Kidney tubule cell (primary cell): ENCODE measurements around the gene GABRD.
A peak's percentile ranks its signal among the peaks of the same experiment; 100 is the strongest.

Experiments used
- DNase-seq: peaks from one replicate; pipeline ENCODE4 v3.0.0-alpha.2; 2018; ENCODE audit warnings: low spot score

The GABRD gene

DNA sequence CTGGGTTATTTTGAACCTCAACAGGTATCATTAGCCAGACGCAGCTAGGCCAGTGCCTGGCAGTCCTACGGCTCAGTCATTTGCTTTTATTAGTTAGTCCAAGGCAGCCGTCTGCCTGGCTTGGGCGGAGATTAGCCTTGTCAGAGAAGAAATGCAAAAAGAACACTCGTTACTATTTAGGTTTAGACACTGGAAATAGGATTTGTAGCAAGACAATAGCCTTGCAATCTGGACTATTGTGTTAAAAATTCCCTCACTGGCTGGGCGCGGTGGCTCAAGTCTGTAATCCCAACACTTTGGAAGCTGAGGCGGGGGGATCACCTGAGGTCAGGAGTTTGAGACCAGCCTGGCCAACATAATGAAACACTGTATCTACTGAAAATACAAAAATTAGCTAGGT lies 20.1 kb downstream of the GABRD start:
- no peak for DNase-seq

DNA sequence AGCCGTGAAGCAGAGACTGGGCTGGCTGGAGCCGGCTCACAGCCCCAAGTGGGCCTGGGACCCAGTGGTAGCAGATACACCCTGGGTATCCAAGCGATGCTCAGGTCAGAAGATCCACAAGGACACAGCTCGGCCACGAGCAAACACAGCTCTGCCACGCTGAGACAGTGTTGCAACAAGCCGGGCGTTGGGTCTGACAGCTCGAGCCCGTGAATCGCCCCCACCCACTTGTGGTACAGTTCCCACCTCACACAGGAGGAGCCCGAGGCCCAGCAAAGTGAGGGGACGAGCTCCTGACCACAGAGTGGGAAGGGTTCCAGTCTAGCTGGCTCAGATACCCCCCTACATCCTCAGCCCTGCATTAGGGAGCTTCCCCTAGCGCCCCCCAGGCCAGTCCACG lies 22.2 kb downstream of the GABRD start:
- DNase-seq = no peak

DNA sequence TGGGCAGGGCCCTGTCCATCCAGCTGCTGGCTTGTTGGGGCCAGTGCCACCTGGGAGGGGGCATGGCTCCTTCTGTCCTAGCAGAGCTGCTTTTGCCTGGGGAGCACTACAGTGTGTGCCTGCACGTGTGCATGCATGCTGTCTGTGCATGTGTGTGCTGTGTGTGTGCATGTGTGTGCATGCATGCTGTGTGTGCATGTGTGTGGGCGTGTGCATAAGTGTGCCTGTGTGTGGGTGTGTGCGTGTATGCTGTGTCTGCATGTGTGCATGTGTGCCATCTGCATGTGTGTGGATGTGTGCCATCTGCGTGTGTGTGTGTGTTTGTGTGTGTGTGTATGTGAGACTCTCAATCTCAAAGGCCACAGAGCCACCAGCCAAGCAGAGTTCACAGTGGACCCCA lies 22.7 kb downstream of the GABRD start:
- no peak for DNase-seq

DNA sequence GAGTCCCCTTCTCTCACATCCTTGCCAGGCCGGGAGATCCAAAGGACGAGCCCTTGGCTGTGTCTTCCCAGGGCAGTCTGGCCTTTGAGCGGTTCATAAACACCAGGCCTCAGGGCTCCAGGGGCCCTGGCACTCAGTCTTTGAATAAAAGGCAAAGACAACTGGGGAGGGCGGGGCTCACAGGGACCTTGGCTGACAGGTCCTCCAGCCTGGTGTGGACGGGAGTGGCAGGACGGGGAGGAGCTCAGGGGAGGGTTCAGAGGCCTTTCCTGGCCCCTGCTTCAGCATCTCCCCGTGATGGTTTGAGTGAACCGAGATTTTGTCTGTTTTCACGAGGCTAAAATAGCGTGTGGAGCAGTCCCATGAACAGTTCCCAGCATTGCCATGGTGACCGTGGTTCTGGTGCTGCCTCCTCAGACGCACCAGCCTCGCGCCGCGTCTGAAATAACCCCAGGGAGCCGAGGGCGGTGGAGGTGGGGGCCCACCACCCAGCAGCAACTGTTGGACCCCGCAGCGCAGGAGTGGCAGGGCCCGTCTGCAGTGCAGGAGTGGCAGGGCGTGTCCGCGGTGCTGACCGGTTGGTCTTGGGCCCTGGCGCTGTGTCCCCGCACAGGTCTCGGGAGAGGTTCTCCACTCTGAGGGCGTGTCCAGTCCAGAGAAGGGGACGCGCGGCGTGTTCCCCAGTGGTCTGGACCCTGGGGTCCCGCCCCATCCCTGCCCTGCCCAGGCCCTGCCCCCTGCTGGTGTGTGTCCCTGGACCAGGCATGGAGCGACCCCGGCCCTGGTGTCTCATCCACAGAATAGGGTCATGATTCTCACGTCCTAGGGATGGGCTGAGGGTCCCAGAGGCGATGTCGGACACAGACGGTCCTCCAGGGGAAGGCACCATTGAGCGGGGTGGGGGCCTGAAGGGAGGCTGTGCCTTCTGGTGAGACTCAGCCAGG lies 24.0 kb downstream of the GABRD start:
- DNase-seq = no peak

DNA sequence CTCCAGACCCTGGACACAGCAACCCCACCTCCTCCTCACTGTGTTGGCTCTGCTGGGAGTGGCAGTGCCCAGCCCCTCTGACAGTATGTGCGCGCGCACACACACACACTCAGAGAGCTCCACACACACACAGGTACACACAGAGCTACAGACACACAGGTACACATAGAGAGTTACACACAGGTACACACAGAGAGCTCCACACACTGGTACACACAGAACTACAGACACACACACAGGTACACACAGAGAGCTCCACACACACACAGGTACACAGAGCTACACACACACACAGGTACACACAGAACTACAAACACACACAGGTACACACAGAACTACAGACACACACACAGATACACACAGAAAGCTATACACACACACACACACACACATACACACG lies 24.7 kb downstream of the GABRD start:
- DNase-seq = no peak

DNA sequence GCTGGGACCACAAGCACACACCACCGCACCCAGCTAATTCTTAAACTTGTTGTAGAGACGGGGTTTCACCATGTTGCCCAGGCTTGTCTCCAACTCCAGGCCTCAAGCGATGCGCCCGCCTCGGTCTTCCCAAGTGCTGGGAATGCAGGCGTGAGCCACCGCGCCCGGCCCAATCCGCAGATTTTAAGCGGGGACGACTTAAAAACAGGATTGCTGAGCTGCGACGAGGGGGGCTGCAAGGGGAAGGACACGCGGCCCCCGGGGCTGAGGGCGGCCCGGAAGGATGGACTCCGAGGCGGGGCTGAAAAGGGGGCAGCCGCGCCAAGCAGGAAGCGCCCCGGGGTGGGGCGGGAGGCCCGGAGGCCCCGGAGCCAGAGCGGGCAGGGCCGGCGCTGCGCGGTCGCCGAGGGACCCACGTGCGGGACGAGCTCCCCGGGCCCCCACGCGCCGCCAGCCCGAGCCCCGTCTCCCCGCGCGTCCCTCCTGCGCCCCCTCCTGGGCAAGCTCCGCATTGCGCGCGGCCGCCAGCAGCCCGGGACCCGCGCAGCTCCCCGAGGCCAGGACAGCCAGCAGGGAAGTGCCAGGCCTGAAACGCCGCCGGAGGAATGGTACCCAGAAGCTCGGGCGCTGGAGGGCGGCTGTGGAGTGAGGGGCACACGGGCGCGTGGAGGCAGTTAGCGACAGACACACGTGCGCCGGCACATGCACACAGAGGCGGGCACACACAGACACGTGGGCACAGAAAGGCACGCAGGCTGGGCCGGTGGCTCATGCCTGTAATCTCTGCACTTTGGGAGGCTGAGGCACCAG lies 25.6 kb downstream of the GABRD start:
- DNase-seq = peak; percentile 62

DNA sequence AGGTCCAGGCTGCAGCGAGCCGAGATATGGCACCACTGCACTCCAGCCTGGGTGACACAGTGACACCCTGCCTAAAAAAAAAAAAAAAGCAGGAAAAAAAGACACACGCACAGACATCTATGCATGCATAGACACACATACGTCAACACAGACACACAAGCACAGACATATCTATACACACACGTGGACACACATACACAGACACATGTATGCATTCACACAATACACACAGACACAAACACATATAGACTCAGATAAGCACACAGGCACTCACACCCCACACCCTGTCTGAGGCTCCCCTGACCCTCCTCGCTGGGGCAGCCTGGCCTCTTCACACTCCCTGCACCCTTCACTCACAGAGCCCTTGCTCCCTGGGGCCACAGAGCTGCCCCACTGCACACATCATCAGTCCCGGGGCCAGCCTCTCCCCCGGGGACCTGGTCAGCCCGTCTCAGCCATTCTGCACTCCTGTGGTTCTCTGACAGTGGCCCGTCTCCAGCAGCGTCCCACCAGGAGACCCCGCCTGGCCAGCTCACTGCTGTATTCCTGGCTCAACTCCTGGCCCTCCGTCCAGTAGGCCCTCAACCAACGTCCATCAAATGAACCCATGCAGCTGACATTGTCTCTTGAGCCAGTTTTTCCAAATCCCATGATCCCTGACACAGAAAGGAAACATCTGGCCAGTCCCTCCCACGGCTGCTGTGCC lies 26.5 kb downstream of the GABRD start:
- no peak for DNase-seq

DNA sequence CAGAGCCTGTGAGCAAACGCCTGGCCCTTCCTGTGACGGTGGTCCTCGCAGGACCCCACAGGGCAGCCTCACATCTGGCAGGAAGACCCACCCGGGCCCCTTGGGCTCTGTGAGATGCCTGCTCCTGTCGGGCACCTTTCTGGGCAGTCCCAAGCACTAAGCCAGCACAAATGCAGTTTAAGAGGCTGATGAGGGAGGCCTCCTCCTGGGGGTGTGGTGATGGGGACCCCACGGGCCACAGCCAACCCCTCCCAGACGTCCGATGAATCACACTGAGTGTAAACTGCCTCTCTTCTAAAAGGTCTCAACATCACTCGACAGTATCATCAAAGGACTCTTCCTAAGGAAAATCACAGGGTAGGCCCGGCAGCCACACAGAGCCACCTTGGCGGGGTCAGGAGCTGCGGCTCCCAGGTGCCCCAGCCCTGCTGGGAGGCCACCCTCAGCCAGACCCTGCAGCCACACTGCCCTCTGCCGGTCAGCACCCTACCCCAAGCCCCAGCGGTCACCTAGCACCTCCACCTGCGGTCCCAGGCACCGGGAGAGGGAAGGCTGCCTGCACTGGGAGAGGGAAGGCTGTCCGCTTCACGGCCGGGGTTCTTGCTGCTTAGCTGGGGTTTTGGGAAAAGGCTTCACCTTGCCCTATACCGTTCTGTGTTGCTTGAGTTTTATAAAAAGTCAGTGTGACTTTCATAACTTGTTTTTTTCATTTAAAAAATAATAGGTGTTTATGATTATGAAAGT lies 27.2 kb downstream of the GABRD start:
- DNase-seq = peak; percentile 79

DNA sequence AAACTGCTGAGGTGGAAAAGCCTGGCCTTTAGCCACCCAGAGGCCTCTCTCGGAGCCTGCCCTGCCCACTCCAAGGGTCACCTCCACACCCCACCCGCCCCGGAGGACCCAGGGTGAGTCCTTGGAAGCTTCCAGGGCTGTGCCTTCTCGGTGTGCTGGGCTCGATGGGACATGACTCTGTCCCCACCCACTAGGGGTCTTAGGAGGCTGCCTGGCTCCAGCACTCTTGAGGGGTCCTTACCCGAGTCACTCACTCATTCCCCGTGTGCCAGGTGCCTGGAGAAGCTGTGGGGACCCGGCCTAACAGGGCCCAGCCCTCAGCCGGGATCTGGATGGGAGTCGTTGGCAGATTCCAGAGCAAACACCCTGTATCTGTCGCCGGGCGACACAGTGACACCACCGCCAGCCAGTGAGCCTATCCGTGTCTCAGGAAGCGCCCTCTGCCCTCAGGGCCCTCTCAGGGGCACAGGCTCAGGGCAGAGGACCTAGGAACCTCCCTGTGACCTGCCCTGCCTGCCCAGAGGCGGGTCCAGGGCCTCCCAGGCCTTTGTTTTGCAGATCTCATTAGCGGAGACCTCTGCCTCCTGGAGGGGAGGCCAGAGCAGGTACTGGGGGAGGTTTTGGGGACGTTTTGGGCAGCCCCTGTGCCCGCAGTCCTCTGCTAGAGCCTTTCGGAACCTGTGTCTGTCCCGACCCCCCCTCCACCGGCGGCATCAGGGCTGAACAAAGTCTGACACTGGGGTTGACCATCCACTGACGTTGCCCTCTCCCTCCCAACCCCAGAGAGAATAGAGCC lies 28.0 kb downstream of the GABRD start:
- DNase-seq = no peak

DNA sequence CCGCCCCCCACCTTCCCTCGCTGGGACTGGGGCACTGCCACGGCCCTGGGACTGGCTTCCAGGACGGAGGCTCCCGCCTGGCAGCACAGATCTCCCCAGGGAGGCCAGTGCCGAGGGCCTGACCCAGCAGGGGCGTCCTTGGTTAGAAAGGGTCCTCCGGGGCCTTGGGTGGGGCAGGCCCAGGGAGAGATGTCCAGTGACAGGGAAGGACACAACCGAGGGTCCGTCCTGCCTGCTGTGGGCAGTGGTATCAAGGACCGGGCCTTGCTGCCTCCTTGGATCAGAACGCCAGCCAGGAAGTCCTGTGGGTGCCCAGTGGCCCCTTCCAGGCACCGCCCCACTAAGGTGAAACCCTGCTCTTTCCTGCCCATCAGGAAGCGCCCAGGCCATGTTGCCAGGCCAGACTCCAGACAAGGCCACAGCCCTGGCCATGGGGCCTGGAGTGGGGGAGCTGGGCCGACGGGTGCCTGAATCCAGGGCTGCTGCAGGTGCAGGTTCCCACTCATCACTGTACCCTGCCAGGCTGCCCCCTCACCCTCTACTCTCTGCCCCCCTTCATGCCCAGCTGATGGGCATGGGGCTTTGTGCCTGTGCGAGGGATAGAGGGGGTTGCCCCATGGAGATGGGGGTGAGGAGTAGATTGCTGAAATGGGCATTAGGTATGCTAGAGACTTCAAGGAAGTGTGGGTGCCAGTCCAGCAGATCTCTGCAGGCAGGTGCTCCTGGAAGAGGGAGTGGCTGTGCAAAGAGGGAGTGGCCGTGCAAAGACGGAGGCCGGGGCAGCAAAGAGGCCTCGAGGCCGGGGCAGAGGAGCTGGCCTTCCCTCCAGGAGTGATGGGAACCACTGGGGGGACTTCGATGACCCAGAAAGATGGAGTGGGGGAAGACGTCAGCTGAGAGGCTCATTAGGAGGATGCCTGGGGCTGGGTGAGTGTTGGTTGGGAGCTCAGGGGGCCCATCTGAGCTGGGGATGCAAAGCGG lies 28.9 kb downstream of the GABRD start:
- no peak for DNase-seq

DNA sequence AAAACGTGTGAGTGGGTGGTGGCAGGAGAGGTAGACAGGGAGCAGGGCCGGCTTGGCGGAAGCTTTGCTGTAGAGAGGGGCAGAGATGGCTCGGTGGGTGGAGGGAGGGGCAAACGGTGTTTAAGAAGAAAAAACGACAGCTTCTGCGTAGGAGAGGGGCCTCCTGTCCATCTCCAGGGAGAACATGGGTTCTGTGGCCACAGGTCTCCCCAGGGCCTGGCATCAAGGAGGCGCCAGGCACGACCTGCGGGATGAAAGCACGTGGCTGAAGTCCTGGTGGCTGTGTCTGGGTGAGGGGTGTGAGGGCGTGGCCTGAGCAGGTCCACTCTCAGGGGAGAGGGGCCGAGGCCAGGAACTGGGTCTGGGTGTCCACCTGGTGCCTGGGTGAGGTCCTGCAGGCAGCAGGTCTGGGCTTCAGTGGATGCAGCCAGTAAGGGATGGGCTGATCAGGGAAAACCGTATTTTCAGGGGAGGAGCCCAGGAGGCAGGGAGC lies 30.1 kb downstream of the GABRD start:
- DNase-seq = peak; percentile 75

DNA sequence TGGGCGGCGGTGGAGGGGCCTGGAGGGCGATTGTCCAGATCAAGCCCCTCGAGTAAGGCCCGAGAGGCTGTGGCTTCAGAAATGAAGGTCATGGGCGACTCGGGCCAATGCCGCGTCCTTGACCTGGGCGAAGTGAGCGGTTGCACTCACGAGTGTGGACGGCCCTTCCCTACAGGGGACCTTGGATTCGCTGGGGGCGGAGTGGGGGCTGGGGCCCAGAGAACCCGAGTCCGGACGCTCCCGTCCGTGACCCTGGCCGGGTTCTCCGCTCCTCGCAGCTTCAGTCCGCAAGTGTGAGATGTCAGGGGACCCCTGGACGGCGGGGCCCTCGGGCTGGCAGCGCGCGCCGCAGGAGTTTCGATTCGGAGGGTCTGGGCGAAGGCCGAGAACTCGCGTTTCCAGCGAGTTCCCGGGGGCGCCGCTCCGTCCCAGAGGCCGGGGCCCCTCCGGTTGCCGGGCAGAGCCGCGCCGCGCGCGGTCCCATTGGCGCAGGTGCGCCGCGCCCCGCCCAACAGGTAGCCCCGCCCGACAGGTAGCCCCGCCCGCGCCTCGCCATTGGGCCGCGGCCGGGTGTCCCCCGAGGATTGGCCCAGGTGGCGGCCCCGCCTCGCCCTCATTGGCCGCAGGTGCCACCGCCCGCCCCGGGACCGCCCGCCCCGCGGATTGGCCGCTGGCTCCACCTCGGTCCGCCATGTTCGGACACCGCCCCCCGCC lies 30.7 kb downstream of the GABRD start, which contains the start of gene PRKCZ:
TSS of gene PRKCZ (plus strand) at position 694 of the 714 bp plus-strand sequence. CDS start 220 bp downstream, outside the sequence.
- DNase-seq = peak; percentile 96

DNA sequence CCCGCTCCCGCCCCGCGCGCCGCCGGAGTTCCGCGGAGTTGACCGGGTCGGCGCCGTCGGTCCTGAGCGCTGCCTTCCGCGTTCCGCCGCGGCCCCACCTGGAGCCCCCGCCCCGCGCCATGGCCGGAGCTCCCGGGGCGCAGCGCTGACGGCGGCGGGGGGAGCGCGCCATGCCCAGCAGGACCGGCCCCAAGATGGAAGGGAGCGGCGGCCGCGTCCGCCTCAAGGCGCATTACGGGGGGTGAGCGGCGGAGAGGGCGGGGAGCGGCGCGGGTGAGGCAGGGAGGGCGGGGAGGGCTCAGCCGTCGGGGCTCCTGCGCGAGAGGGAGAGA lies 31.3 kb downstream of the GABRD start:
- DNase-seq = no peak

DNA sequence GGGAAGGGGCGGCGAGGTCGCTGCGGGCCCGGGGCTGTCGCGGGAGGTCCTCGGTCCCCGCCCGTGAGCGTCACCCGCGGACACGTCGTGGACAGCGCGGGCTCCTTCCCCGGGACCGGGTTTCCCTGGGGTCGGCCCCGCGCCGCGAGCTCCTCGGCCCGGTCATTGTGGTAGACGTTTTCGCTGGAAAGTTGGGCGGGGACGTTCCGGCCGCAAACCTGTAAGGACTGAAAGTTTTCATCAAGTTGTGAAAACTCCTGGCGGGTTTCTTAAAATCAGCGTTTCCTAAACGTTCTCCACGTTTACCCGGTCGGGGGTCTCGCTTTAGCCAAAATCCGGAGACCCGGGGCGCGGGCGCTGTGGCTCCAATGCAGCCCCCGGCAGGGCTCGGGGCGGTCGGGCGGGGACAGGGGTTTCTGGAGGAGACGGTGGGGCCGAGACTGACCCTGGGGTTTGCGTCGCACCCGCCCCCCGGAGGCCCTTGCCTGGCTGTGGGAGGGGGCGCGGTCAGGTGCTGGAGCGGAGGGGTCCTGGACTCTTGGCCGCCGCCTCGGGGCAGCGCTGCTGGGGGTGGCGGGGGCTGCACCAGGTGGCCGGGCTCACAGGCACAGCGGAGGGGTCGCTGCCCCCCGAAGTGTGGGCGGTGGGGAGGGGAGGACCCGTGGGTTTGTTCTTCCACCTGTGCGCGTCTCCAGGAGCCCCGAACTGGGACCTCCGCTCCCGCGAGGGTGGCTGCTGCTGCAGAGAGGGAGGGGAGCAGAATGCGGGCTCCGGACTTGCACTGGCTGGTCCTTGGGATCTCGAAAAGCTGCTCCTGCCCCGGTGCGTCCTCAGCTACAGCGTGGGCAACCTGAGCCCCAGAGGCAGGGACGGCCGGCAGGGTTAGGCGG lies 31.9 kb downstream of the GABRD start:
- DNase-seq = peak; percentile 5

DNA sequence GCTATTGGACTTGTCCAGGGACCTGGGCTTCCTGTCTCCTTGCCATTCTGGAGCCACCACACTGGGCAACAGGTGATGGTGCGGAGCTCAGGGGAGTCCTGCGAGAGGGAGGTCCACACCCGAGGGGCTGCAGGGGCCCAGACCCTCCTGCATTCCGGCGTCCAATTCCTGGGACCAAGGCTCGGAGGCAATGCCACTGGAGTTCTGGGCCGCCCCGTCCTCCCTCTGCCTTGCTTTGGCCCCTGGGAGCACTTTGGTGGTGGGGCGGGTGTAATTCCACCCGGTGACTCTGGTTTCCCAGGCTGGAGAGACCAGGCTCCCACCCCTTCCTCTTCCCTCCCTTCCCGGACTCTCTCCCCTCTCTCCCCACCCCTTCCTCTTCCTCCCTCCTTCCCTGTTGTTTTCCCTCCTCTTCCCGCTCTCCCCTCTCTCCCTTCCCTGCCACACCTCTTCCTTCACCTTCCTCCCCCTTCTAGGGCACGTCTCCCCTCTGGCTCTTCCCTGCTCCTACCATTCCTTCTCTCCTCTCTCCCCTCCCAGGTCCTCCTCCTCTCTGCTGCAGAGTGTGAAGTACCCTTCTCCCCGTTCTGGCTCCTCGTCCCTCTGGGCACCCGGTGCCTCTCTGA lies 33.0 kb downstream of the GABRD start:
- no peak for DNase-seq

DNA sequence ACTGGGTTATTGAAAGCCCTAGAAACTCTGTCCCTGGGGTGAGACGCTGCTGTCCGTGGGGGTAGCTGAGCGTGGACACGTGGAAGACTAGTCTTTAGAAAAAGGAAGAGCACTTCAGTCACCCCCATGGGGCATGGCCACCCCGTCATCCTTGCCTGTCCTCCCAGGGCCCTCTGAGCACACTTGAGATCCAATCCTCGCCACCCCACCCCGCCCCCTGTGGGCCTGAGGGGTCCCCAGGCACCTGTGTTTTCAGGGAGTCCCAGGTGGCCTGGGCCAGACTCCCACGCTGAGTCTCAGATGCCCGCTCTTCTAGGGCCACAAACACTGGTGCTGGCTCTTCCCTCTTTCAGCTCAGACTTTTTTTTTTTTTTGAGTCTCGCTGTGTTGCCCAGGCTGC lies 33.6 kb downstream of the GABRD start:
- no peak for DNase-seq

DNA sequence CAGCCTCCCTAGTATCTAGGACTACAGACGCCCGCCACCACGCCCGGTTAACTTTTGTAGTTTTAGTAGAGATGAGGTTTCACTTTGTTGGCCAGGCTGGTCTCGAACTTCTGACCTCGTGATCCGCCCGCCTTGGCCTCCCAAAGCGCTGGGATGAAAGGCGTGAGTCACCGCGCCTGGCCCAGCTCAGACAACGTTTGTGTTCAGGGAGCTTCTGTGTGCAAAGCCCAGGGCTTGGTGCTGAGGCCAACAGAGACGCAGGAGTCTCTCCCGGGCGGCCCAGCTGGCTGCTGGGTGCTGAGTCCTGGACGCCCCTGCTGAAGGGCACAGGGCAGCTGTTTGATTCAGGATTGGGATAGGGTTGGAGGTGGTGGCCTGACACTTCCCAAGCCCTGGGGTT lies 34.1 kb downstream of the GABRD start:
- DNase-seq = no peak
